GM18858 (cell line): Measurements from ENCODE around the gene SCNM1.

ENCODE experiments used
- ATAC-seq: cut with Tn5 transposase; IDR thresholded peaks from one replicate; pipeline ENCODE4 v1.9.1; 2021; ENCODE audit not compliant: unreplicated experiment

Gene SCNM1

GRCh38 chr1:151165738-151166504 is at the start of gene SCNM1, which contains the start of gene LYSMD1:
Gene SCNM1 (plus strand): TSS chr1:151166144. CDS start chr1:151166153, 9 bp downstream.
Gene LYSMD1 (minus strand): TSS chr1:151165902. CDS start chr1:151165258, 644 bp downstream.
- ATAC-seq, result peak; percentile 81

- no peak for ATAC-seq
Measured at GRCh38 chr1:151124763-151125403, 41.1 kb upstream of the SCNM1 start.

GRCh38 chr1:151128800-151129199 is 37.1 kb upstream of the SCNM1 start:
- no peak for ATAC-seq

- ATAC-seq, result no peak
Measured at GRCh38 chr1:151130987-151131586, 34.9 kb upstream of the SCNM1 start.

- ATAC-seq, result no peak
Measured at GRCh38 chr1:151131701-151132334, 34.1 kb upstream of the SCNM1 start.

- no peak for ATAC-seq
Measured at GRCh38 chr1:151132335-151133017, 33.5 kb upstream of the SCNM1 start.

- no peak for ATAC-seq
Measured at GRCh38 chr1:151133018-151133806, 32.7 kb upstream of the SCNM1 start.

- ATAC-seq, result no peak
Measured at GRCh38 chr1:151134396-151134795, 31.5 kb upstream of the SCNM1 start.

GRCh38 chr1:151134991-151135390 is 31.0 kb upstream of the SCNM1 start:
- no peak for ATAC-seq

- no peak for ATAC-seq
Measured at GRCh38 chr1:151135433-151136385, 30.2 kb upstream of the SCNM1 start.

GRCh38 chr1:151137789-151138188 is 28.2 kb upstream of the SCNM1 start:
- no peak for ATAC-seq

GRCh38 chr1:151142411-151143056 is 23.4 kb upstream of the SCNM1 start:
- ATAC-seq, result no peak

- ATAC-seq, result no peak
Measured at GRCh38 chr1:151143057-151143435, 22.9 kb upstream of the SCNM1 start.

- no peak for ATAC-seq
Measured at GRCh38 chr1:151143986-151144385, 22.0 kb upstream of the SCNM1 start.

GRCh38 chr1:151144474-151145303 is 21.3 kb upstream of the SCNM1 start:
- no peak for ATAC-seq

GRCh38 chr1:151145304-151146071 is 20.5 kb upstream of the SCNM1 start:
- ATAC-seq, result no peak

- ATAC-seq, result no peak
Measured at GRCh38 chr1:151146072-151146411, 19.9 kb upstream of the SCNM1 start.
